ENCODE results near the gene MYO1F.
"Not testable (repeated sequence)": the region's sequence is repeated elsewhere in the genome, so short reads cannot be mapped to it uniquely, and the experiment has no call there.

Gene MYO1F

DNA sequence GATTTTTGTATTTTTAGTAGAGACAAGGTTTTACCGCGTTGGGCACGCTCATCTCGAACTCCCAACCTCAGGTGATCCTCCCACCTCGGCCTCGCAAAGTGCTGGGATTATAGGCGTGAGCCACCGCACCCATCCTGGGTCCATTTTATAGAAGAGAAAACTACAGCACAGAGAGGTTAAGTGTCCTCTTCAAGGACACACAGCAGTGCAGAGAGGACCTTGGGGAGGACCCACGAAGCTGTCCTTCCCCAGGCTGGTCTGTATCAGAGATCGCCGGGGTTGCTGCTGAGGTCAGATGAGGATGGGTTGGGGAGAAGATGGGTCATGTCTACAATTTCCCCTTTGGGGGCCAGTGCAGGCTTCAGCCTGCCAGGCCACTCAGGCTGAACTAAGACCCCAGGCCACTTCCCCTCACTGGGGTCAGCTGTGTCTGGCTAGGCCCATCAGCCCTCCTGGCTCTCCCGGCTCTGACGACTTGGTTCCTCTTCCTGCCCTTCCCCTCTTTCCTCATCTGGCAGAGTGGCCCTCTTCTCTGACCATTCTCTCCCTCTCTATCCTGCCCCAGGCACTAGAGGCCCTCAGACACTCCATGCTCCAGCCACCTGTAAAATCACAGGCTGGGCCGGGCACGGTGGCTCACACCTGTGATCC, 9.6 kb downstream of the MYO1F start:
- Histone ChIP-seq H3K4me1 (no peaks in the 10 kb centered on the region), H3K4me3 (ENCODE audit: low read depth, low read length) (no peak overlapping the region), H3K9me3 (ENCODE audit: control insufficient read depth, low read length) (no peaks in the 10 kb centered on the region), H3K27ac (no peak overlapping the region), H3K9ac (no peak overlapping the region), H3K27me3 (ENCODE audit: control insufficient read depth, insufficient read depth, low read length) (no peaks in the 10 kb centered on the region), H3K4me2 (ENCODE audit: low read length) (no peak overlapping the region), H2AFZ (no peak overlapping the region), H3K36me3 (ENCODE audit: control insufficient read depth, insufficient read depth, low read length) (no peaks in the 10 kb centered on the region), H3K79me2 (no peaks in the 10 kb centered on the region)
- TF ChIP-seq, protein P1, sequence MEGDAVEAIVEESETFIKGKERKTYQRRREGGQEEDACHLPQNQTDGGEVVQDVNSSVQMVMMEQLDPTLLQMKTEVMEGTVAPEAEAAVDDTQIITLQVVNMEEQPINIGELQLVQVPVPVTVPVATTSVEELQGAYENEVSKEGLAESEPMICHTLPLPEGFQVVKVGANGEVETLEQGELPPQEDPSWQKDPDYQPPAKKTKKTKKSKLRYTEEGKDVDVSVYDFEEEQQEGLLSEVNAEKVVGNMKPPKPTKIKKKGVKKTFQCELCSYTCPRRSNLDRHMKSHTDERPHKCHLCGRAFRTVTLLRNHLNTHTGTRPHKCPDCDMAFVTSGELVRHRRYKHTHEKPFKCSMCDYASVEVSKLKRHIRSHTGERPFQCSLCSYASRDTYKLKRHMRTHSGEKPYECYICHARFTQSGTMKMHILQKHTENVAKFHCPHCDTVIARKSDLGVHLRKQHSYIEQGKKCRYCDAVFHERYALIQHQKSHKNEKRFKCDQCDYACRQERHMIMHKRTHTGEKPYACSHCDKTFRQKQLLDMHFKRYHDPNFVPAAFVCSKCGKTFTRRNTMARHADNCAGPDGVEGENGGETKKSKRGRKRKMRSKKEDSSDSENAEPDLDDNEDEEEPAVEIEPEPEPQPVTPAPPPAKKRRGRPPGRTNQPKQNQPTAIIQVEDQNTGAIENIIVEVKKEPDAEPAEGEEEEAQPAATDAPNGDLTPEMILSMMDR (IDR thresholded peaks at IDR 0.05), result no peak

DNA sequence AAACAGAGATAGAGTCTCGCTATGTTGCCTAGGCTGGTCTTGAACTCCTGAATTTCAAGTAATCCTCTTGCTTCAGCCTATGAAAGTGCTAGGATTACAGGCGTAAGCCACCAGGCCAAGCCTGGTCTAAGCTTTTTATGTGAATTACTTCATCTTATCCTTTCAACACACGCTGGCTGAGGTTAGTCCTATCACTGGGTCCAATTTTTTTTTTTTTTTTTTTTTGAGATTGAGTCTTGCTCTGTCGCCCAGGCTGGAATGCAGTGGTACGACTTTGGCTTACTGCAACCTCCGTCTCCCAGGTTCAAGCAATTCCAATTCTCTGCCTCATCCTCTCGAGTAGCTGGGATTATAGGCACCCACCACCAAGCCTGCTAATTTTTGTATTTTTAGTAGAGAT, 10.4 kb downstream of the MYO1F start:
- H3K27ac ChIP-seq, result no peak overlapping the region
- H3K27me3 ChIP-seq (ENCODE audit: control insufficient read depth, insufficient read depth, low read length), result no peaks in the 10 kb centered on the region
- TF ChIP-seq, protein P1 (IDR thresholded peaks at IDR 0.05), result no peak
- H3K9ac ChIP-seq, result no peak overlapping the region
- no peaks in the 10 kb centered on the region for H3K79me2 ChIP-seq
- H2AFZ ChIP-seq, result no peak overlapping the region
- H3K36me3 ChIP-seq (ENCODE audit: control insufficient read depth, insufficient read depth, low read length), result no peaks in the 10 kb centered on the region
- no peak overlapping the region for H3K4me2 ChIP-seq (ENCODE audit: low read length)
- no peak overlapping the region for H3K4me3 ChIP-seq (ENCODE audit: low read depth, low read length)
- no peaks in the 10 kb centered on the region for H3K9me3 ChIP-seq (ENCODE audit: control insufficient read depth, low read length)
- H3K4me1 ChIP-seq, result no peaks in the 10 kb centered on the region

DNA sequence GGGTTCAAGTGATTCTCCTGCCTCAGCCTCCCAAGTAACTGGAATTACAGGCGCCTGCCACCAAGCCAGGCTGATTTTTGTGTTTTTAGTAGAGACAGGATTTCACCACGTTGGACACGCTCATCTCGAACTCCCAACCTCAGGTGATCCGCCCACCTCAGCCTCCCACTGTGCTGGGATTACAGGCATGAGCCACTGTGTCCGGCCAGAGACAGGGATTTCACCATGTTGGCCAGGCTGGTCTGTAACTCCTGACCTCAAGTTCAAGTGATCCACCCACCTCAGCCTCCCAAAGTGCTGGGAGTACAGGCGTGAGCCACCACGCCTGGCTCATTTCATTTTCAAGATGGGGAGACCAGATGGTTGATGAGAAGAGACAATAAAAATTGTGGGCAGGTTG, 12.4 kb downstream of the MYO1F start:
- not testable (repeated sequence) for H3K4me3 ChIP-seq (ENCODE audit: low read depth, low read length); H3K36me3 ChIP-seq (ENCODE audit: control insufficient read depth, insufficient read depth, low read length); H3K4me2 ChIP-seq (ENCODE audit: low read length); H3K79me2 ChIP-seq; H3K27ac ChIP-seq; H3K27me3 ChIP-seq (ENCODE audit: control insufficient read depth, insufficient read depth, low read length); H3K9ac ChIP-seq; H3K9me3 ChIP-seq (ENCODE audit: control insufficient read depth, low read length); H3K4me1 ChIP-seq; H2AFZ ChIP-seq

DNA sequence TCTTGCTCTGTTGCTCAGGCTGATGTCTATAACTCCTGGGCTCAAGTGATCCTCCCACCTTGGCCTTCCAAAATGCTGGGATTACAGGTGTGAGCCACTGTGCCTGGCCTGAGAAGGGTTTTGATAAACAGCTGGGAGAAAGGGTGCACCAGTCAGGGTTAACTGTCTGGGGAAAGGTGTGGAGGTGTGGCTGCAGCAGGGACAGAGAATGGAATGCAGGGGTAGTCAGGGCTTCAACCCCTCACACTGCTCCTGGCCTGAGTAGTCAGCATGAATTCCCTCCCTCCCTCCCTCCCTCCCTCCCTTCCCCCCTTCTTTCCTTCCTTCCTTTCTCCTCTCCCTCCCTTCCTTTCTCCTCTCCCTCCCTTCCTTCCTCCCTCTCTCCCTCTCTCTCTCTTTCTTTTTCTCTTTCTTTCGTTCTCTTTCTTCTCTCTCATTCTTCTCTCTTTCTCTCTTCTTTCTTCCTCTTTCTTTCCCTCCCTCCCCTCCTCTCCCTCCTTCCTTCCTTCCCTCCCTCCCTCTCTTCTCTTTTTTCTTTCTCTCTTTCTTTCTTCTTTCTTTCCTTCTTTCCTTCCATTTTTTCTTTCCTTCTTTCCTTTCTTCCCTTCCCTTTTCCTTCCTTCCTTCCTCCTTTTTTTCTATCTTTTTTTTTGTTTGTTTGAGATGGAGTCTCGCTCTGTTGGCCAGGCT, 16.0 kb downstream of the MYO1F start:
- Histone ChIP-seq H3K79me2 (no peaks in the 10 kb centered on the region), H3K9ac (no peak overlapping the region), H3K4me3 (ENCODE audit: low read depth, low read length) (no peak overlapping the region), H3K27me3 (ENCODE audit: control insufficient read depth, insufficient read depth, low read length) (no peaks in the 10 kb centered on the region), H3K9me3 (ENCODE audit: control insufficient read depth, low read length) (no peaks in the 10 kb centered on the region), H2AFZ (no peak overlapping the region), H3K36me3 (ENCODE audit: control insufficient read depth, insufficient read depth, low read length) (no peaks in the 10 kb centered on the region), H3K4me1 (no peaks in the 10 kb centered on the region), H3K4me2 (ENCODE audit: low read length) (no peak overlapping the region), H3K27ac (no peak overlapping the region)
- TF ChIP-seq, protein P1 (IDR thresholded peaks at IDR 0.05), result no peak

DNA sequence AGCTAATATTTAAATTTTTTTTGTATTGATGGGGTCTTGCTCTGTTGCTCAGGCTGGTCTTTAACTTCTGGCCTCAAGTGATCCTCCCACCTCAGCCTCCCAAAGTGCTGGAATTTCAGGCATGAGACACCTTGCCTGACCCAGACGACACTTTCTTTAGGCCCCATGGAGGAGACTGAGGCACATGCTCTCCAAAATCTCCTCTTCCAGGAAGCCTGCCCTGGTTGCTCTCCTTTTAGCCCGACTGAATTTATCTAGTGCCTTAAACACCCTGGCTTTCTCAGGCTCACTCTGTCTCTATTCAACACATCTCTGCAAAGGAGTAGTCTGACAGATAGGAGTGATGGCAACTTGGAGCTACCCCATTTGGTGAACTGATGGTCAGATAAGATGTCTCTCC, 18.9 kb downstream of the MYO1F start:
- no peaks in the 10 kb centered on the region for H3K9me3 ChIP-seq (ENCODE audit: control insufficient read depth, low read length)
- H3K27ac ChIP-seq, result no peak overlapping the region
- H3K36me3 ChIP-seq (ENCODE audit: control insufficient read depth, insufficient read depth, low read length), result no peaks in the 10 kb centered on the region
- no peak overlapping the region for H3K4me3 ChIP-seq (ENCODE audit: low read depth, low read length)
- TF ChIP-seq, protein P1 (IDR thresholded peaks at IDR 0.05), result no peak
- H3K4me1 ChIP-seq, result no peaks in the 10 kb centered on the region
- H3K4me2 ChIP-seq (ENCODE audit: low read length), result no peak overlapping the region
- H2AFZ ChIP-seq, result no peak overlapping the region
- H3K27me3 ChIP-seq (ENCODE audit: control insufficient read depth, insufficient read depth, low read length), result no peaks in the 10 kb centered on the region
- H3K79me2 ChIP-seq, result no peaks in the 10 kb centered on the region
- no peak overlapping the region for H3K9ac ChIP-seq

Data from parathyroid adenoma (tissue), 2 donors.